CD4-positive, alpha-beta T cell treated with Interleukin-12 subunit alpha and Interleukin-12 subunit beta, for 1 hour (primary cell): ENCODE data around the gene PRRC2B.
"Not testable (repeated sequence)": the region's sequence is repeated elsewhere in the genome, so short reads cannot be mapped to it uniquely, and the experiment has no call there.

Experiments used
- DNase-seq: peaks from one replicate; pipeline ENCODE4 v3.0.0-alpha.2; 2020

The PRRC2B gene

DNA sequence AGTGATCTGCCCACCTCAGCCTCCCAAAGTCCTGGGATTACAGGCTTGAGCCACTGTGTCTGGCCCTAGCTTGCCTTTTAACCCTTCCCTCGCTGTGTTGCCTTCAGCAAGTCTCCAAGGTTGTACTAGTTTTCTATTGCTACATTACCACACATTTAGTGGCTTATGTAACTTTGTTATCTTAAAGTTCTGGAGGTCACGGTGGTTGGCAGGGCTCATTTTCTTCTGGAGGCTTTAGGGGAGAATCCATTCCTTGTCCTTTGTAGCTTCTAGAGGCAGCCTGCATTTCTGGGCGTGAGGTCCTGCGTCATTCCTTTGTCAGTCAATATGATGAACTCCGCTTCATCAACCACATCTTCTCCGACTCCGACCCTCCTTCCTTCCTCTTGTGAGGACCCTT lies 2.9 kb upstream of the PRRC2B start:
- DNase-seq: no peak

GRCh38 chr9:131391504-131391903 lies 2.4 kb upstream of the PRRC2B start:
- DNase-seq: no peak

DNA sequence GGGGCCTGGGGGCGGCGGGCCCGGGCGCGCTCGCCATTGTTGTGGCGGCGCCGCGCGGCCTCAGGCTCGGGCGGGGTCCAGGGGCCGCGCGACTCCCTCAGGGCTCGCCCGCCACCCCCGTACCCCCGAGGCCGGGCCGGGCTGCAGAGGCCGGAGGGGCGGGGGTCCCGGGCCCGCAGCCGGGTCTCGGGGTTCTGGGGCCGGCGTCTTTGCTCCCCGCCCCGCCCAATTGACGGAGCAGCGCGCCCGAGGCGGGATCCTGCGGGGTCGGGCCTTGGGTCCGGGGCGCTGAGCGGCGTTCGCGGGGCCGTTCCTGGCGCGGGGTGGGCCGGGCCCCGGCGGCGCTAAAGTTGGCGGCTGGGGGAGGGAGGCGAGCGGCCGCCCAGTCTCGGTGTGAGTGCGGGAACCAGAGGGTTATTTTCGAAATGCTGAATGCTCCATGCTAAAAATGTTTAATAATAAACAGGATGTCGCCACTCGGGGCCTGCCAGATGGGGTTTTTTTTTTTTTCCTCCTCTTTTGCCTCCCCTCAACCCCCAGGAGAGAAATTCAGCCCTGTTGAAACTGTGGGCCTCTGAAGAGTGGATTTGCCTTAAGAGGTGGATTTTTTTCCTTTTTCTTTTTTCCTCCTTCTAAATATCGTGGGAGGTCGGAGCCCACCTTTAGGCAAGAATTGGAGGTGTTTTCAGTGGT lies 724 bp downstream of the PRRC2B start:
- peak; percentile 55 for DNase-seq

GRCh38 chr9:131395157-131396098 lies 1.5 kb downstream of the PRRC2B start:
- DNase-seq: peak; percentile 78

- not testable (repeated sequence) for DNase-seq
Measured at GRCh38 chr9:131396099-131396479, 2.2 kb downstream of the PRRC2B start.

- DNase-seq: no peak
Measured at GRCh38 chr9:131396626-131397025, 2.7 kb downstream of the PRRC2B start.

DNA sequence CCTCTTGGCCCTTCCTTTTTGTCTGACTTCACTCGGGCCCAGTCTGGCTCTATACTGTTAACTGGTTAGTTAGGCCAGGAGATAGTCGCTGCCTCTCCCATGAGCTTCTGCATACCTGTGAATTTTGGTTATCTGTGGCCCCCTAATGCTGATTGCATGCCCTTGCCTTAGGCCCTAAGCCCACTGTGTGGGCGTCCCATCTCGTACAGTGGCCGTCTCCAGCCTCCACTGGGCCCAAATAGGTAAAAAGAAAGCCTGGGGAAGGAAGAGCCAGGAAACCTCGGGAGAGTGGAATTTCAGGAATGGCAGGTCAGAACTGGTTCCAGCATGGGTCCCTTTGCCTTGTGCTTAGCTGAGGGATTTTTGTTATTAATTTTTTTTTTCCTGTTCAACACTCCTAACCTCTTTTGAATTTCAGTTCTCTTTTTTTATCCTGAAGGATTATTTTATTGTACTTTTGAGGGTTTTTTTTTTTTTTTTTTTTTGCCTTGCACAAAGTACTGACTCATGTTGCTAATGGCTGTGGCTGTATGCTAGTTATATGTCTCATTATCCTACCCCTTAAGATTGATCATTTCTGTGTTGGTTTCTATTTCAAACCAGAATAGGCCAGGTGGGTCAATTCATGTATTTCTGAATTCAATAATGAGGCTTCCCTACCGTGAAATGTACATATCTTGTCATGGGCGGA lies 3.4 kb downstream of the PRRC2B start:
- no peak for DNase-seq

- peak; percentile 81 for DNase-seq
Measured at GRCh38 chr9:131398204-131398603, 4.3 kb downstream of the PRRC2B start.

DNA sequence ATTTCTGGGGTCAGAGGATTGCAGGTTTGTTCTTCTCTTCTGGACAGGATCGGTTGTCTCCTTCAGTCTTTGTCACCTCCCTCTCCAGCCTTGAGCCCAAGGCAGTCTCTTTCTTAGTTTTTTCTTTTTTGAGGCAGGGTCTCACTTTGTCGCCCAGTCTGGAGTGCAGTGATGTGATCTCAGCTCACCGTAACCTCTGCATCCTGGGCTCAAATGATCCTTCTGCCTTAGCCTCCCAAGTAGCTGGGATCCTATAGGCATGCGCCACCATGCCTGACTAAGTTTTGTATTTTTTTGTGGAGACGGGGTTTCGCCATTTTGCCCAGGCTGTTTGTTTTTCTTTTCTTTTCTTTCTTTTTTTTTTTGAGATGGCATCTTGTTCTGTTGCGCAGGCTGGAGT lies 6.1 kb downstream of the PRRC2B start:
- DNase-seq: no peak

GRCh38 chr9:131400627-131401026 lies 6.7 kb downstream of the PRRC2B start:
- DNase-seq: no peak

GRCh38 chr9:131402073-131402472 lies 8.2 kb downstream of the PRRC2B start:
- no peak for DNase-seq

DNA sequence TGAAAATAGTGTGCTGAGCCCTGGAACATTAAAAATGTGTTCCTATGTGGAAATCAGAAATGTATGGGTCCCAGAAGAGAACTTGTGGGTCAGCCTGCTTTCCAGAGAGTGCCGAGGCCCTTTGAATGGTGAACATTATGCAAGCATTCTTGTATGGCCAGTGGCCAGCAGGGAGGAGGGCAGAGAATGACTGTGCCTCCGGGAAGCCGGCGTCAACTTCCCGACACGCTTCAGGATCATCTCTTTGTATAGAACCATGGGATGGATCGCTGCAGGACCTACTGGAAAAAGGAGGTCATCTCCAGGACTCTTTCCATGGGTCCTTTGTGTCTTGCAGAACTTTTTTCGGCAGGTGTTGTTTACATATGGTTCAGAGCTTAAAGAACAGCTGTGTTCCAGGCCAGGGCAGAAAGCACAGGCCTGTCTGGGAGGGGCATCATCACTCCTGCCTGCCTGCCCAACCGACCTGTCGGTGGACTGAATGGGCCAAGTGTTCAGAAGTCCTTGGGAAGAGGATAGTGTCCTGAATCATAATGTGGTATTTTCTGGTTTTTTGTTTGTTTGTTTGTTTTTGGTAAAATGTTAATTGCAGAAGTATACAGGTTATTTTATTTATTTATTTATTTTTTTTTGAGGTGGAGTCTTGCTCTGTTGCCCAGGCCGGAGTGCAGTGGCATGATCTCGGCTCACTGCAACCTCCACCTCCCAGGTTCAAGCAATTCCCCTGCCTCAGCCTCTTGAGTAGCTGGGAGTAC lies 9.0 kb downstream of the PRRC2B start:
- no peak for DNase-seq

GRCh38 chr9:131403493-131403773 lies 9.5 kb downstream of the PRRC2B start:
- DNase-seq: no peak

GRCh38 chr9:131404581-131404980 lies 10.7 kb downstream of the PRRC2B start:
- DNase-seq: no peak

DNA sequence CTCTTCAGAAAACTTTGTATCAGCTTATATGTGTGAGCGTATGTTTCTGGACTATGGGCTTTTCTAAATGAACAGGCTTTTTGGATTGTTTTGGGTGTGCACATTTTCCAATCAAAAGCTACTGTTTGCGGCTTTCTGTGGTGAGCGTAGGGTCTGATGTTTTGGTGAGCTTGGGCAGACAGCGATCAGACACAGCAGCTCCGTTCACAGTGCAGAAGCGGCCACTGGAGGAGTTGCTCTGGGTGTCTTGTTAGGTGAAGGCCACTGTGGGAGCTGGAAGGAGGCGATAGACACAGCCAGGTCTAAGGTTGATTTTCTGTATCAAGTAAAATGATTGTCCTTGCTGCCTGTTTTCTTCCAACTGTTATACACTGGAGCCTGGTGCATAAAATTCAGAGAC lies 11.1 kb downstream of the PRRC2B start:
- no peak for DNase-seq

GRCh38 chr9:131405428-131405827 lies 11.5 kb downstream of the PRRC2B start:
- no peak for DNase-seq

- no peak for DNase-seq
Measured at GRCh38 chr9:131405858-131406537, 12.1 kb downstream of the PRRC2B start.

DNA sequence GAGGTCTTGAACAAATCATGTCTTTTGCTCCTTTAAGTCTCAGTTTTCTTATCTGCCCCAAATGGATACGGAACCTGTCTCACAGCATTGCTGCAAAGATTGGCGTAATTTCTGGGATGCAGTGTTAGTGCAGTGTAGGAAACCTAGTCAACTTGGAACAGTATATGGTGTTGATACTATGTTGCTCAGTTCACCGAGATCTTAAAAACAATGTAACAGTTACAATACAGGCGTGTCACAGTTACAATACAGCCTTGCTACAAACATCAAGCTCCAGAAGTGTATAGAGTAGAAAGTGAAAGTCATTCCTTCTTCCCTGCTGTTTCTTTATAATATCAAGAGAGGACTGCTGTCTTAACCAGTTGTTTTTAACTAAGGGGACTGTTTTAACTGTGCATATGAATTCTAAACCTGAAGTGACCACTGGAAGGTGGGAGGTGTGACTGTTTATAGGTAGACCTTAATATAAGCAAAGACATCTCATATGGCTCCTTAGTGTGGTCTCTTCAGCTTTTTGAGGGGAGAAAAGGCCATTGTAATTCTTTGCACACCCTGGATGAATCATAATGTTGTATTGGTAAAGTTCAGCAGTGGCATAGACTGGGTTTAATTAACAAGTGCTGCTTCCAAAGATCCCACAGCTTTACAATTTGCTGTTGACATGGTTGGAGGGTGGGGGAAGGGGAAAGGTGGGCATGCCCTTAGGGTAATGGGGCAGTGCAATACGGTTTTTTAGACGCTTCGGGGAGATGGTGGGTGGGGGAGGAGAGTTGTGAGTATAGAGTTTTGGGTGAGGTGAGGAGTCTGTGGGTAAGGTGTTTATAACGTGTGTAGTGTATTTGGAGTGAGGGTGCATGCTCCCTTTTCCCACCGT lies 12.9 kb downstream of the PRRC2B start:
- peak; percentile 31 for DNase-seq

GRCh38 chr9:131407717-131408195 lies 13.9 kb downstream of the PRRC2B start:
- DNase-seq: peak; percentile 62

DNA sequence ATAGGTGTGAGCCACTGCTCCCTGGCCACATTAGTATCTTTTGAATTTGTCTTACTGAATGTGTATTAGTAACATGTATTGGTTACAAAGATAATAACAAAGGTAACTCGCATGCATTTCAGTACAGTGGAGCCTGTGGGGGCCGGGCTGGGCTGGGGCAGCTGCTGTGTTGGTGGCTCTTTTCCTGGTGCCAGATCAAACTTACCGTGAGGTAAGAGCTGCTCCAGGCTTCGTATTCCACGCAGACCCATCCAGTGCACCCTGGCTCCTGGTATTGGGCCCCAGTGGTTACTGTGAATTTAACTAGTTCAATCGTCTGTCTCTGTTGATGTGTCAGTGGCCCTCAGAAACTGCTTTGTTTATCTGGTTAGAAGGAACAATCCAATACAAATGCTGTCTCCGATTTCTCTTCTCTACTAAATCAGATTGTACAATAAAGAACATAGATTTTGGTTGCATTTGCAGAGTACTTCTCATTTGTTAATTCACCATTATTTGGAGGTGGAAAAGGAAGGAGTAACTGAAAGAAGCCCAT lies 15.6 kb downstream of the PRRC2B start:
- DNase-seq: no peak

GRCh38 chr9:131410044-131410491 lies 16.2 kb downstream of the PRRC2B start:
- peak; percentile 57 for DNase-seq
